Head of caudate nucleus (tissue), 42 donors: ENCODE results near the gene SORBS1.

Experiments
- DNase-seq, 42 donors: peaks; one replicate each; pipeline versions ENCODE4 v3.0.0 to v3.0.0-alpha.2; 2020 to 2021; ENCODE audit warnings: mixed read lengths in 7 of 42
- intact Hi-C: fragments of 100-400 bp; cut with DNase I; formaldehyde crosslinking; loops from one replicate; pipeline ENCODE4 v1.15.0; 2022

Gene SORBS1

DNA sequence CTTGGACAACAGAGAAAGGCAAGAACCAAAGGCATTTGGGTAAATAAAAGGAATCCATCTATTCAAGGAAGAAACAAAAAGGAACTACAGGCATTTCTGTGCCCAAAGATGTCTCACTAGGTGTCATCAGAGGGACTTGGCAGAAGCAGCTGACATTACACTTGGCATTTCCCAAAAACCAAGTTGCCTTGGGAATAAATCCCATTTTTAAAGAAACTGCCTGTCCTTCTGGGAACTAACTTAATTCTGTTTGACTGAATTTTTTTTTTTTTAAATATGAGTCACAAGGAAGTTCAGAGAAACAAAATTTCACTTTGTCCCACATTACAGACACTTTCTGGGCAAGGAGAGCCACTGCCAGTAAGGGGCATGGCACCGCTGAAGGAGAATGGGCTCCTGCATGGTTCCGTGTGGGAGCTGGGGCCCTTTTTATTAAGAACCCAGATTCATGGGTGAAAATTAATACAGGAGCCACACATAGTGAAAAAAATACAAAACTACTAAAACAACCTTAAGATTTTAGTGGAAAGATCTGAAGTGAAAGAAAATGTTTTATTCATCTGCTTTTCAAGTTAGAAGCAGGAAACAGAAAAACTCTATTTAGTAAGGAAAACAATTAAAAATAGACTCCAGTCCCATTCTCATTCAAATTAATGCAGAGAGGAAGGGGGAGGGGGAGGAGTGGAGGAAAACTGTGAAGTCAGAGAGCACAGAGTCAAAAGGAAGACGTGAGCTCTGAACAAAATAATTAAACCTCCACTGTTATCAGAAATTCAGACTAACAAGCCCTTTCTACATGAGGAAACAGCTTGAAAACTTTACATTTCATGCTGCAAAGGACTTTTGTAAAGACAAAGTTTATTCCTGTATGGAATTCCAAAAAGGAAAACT lies 151.9 kb downstream of the SORBS1 start:
- peak in 9 of 42 donors; percentile 23 to 77 (median 46) for DNase-seq
- intact Hi-C loops, result no loop called here

GRCh38 chr10:95408148-95408960 lies 152.8 kb downstream of the SORBS1 start:
- intact Hi-C loops, result no loop called here
- peak in 11 of 42 donors; percentile 34 to 75 (median 56) for DNase-seq

- peak in 4 of 42 donors; percentile 8 to 29 (median 20) for DNase-seq
- intact Hi-C loops, result no loop called here
Measured at GRCh38 chr10:95407546-95407945, 153.6 kb downstream of the SORBS1 start.

DNA sequence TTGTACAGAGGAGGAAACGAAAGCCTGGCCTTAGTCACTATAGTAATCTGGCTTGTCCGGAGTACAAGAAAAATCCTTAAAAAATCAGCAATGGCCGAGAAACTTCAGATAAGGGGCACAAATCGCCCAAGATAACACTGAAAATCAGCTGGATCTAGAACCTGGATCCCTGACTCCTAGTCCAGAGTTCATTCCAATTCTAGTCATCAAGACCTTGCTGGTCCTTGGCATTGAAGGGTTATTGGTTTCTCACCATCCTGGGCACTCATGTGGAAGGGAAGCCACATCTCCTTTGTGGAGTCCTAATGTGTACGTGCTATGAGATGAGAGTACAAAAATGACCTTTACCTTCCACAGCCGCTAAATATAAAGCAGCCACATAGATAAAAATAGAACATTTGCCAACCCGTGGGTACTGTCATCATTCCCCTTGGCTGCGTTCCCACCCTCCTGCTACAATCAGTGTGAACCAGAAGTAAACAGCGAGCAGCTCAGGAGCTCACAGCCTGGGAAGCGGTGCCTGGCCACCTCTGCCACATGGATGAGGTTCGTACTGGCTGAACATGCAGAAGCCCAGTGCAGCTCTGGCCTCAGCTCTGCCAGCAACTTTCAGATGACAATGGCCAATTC lies 154.4 kb downstream of the SORBS1 start:
- intact Hi-C loops, result no loop called here
- peak in 31 of 42 donors; percentile 32 to 85 (median 64) for DNase-seq

- intact Hi-C loops, result no loop called here
- DNase-seq, result peak in 2 of 42 donors; percentile 1 to 18
Measured at GRCh38 chr10:95405655-95406054, 155.5 kb downstream of the SORBS1 start.

DNA sequence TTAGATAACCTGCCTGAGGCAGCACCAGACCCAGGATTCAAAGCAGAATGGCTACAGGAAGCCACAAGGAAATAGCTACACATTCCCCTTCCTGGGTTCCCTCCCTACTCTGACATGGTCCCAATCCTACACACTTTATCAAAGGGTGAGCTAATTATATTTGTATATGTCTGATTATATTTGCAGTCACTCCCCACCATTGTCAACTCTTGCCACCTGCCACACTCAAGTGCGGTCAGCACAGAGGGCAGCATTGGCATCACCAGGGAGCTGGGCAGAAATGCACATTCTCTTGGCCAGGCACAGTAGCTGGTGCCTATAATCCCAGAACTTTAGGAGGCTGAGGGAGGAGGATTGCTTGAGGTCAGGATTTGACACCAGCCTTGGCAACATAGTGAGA lies 156.3 kb downstream of the SORBS1 start:
- peak in 2 of 42 donors; percentile 4 for DNase-seq
- intact Hi-C loops, result no loop called here

- DNase-seq, result peak in 7 of 42 donors; percentile 23 to 82 (median 38)
- intact Hi-C loops, result no loop called here
Measured at GRCh38 chr10:95404462-95404858, 156.7 kb downstream of the SORBS1 start.

DNA sequence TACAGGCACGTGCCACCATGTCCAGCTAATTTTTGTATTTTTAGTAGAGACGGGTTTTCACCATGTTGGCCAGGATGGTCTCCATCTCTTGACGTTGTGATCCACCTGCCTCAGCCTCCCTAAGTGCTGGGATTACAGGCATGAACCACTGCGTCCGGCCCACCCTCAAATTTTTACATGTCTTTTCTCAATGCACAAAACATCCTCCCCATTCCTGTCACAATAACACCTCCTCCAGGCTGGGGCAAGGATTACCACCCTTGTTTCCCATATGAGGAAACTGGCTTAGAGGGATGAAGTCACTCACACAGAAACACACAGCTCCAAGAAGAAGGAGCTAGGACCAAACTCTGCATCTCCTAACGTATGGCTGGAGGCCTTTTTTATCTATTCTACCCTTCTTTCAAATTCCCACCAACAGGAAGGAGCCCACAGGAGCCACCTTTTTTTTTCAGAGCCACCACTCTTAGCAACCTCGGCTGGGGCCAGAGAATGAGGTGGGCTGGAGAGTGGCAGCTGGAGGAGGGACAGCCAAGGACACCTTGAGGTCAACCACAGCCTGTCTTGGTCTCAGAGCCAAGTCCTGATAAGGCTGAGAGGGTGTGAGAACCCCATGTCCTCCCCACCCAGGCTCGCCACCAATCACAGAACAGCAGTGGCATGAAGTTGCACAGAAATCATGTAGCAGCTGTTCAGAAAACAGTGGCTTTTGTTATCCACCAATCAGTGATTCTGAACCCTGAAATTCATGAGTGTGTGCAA lies 157.3 kb downstream of the SORBS1 start:
- intact Hi-C loops, result no loop called here
- DNase-seq, result peak in 2 of 42 donors; percentile 7 to 9

DNA sequence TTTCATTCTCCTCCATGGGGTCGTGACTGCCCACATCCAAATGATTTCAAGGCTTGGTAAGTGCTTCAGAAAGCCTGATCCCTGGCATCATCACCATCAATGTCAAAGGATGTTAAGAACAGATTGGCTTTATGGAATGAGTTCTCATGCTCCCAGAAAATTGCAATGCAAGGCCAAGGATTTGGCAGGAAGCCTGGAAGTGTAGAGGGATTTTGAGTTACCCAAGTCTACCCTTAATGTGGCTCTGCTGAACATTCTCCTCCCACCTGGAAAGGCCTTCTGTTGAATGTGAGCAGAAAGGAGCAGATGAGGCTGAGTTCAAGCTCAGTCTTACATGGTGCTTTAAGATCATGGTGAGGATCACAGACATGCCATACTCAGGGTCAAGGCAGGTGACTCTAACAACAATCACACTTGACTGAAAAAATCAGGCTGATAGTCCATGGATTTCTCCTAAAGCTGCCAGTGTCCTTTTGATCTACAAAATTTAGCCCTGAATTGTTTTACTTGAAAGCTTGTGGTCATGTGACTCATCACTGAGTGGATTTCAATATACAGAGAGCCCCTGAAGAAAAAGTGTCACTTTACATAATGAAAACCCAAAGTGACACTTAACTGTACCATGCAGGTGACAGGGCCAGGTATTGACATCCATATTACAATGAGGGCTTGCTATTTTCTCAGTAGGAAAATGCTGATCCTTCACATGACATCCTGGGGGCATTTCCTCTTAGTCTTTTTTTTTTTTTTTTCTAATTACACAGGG lies 159.3 kb downstream of the SORBS1 start:
- intact Hi-C loops, result no loop called here
- no peak for DNase-seq

- intact Hi-C loops, result no loop called here
- DNase-seq, result peak in 40 of 42 donors; percentile 39 to 93 (median 73)
Measured at GRCh38 chr10:95400787-95401186, 160.4 kb downstream of the SORBS1 start.

DNA sequence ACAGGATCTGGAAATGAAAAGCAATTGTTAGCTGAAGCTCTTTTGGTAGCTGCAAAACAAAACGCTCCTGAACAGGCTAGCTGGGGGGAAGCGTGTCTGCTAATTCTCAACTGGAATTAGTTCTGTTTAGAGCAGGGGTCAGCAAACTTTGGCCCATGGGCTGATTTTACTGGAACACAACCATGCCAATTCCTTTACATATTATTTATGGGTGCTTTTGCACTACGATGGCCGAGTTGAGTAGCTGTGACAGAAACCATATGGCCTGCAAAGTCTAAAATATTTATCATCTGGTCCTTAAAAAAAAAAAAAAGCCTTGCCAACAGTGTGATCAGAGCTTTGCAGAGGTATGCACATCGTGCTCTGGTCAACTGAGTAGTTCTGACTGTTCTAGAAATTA lies 162.0 kb downstream of the SORBS1 start:
- no peak for DNase-seq
- intact Hi-C loops, result no loop called here

DNA sequence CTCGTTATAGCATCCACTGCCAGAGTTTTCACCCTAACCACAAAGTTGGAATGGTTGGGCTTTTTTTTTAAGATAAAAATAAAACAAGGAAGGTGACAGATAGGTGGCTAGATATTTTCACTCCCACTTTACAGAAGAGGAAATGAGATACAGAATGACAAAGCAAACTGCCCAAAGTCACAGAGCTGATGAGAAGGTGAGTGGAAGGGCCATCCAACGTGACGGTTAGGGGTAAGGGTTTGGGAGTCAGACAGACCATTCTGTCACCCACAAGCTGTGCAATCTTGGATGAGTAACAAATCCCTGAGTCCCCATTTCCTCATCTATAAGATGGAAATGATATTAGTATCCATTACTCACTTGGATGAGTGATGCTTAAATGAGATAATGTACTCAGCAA lies 163.4 kb downstream of the SORBS1 start:
- intact Hi-C loops, result no loop called here
- DNase-seq, result no peak

- intact Hi-C loops, result no loop called here
- peak in 1 of 42 donors; percentile 44 for DNase-seq
Measured at GRCh38 chr10:95395947-95396449, 165.2 kb downstream of the SORBS1 start.

DNA sequence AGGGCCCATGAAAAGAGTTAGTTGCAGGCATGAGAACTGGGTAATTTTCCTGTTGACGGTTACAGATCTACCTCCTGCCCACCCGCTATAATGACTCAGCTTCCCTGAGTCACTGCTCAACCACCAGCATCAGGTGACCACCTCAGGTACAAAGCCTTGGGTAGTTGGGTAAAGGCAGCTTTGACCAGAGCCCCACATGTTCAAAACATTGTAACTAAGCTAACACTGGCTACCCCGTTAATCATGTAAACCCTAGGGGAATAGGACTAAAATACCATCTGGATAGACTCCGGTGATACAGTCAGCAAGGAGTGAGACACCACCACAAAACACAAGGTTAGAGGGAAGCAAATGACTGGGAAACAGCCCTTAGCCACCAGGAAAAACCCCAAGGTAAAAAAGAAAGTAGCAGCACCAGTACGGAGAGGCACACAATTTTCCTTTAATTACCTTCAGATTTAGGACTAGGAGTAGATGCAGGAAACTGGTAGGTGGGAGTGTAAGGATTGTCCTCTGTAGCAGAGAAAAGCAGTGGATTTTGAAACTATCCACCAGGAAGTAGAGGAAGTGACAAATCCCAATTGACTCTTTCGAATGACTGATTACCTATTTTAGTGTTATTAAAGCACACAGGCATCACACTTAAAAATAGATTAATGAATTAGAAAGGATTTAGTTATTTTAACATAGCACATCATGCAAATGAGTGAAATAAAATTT lies 166.8 kb downstream of the SORBS1 start:
- DNase-seq, result peak in 19 of 42 donors; percentile 37 to 84 (median 61)
- intact Hi-C loops, result no loop called here

- intact Hi-C loops, result no loop called here
- peak in 1 of 42 donors; percentile 34 for DNase-seq
Measured at GRCh38 chr10:95392681-95393164, 168.4 kb downstream of the SORBS1 start.

DNA sequence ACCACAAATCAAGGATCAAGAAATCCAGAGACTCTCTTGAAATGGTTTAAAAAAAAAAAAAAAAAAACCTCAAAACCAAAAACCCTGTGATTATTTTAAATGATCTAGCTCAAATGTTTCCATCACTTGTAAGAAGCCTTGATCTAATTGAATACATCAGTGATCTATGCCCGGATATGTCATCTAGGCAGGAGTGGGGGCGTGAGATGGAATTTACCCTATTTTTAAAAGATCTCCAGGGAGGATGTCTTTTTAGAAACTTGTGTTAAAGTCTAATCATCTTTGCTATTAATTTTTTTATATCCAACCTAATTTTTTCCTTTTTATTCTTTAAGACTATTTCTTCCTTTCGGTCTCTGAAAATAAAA lies 169.0 kb downstream of the SORBS1 start:
- DNase-seq, result peak in 8 of 42 donors; percentile 33 to 74 (median 52)

More for the DNA sequence above, 169.0 kb downstream of the SORBS1 start:
- intact Hi-C loops, result no loop called here
